ENCODE results near the gene C17orf114.

The C17orf114 gene

DNA sequence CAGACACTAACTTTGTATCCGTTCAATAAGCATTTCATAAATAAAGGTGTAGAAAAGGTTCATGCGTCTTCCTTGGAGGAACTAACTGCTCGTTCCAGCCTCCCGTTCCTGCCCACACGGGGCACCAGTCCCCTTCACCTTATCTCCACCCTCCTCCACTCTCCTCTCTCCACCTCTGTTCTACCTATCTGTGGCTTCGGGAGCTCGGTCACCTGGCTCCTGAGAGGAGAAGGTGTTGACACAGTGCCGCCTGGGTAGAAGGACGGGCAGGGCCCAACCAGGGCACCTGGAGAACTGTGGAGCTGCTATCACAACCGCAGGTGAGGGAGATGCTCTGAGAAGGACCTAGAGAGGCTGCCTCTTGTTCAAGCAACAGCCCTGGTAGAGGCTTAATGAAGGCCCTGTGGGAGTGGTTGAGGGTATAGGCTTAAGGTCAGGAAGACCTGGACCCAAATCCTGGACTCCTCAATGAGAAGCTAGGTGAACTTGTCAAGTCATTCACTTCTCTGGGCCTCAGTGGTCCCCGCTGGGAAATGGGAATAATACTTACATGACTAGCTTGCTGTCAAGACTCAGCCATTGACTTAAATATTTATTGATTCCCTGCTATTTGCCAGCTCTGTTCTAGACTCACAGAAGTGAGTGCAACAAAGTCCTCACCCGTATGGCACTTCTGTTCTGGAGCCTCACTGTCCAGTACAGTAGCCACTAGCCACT lies 21.4 kb upstream of the C17orf114 start:
- no peak for DNase-seq (ENCODE audit: low read depth in 1 of 2, low spot score in 1 of 2)

DNA sequence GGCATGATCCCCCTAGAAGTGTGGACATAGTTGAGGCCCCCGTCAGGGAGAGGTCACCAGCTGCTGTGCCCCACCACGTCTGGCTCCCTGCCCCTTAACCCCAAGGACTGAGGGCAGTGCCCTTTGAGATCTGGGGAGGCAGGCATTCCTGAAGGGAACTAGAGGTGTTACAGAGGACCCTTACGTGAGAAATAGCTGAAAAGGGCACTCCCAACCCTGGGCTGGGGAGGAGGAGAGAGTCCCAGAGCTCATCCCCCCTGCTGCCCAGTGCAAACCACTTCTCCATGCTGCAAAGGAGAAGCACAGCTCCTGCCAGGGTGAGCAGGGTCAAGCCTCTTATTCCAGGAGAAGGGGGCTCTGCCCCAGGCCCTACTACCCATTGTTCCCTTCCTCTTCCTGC lies 20.7 kb upstream of the C17orf114 start:
- DNase-seq (ENCODE audit: low read depth in 1 of 2, low spot score in 1 of 2), result no peak

DNA sequence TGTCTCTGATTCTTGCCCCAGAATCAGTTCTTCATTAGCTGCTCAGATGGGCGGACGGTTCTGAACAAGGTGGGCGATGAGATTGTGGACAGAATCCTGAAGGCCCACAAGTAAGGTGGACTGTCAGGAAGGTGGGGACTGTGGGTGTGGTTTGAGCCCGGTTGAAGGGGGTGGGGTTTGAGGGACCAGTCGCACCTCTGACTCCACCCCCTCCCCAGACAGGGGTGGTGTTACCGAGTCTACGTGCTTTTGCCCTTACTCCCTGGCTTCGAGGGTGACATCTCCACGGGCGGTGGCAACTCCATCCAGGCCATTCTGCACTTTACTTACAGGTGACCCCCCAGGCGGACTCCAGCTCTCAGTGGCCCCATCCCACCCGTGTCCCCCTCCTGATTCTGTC lies 16.1 kb upstream of the C17orf114 start:
- no peak for DNase-seq (ENCODE audit: low read depth in 1 of 2, low spot score in 1 of 2)

DNA sequence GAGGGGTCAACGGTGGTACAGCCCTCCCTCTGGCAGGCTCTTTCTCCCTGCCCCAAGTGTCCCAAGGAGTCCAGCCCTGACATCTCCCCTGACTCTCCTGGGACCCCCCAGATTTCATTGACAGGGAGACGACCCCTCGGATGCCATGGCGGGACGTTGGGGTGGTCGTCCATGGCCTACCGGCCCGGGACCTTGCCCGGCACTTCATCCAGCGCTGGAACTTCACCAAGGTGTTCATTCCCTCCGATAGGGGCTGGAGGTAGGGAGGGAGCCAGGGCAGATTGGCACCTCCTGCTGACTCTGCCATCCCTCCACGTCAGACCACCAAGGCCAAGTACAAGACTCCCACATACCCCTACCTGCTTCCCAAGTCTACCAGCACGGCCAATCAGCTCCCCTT lies 14.7 kb upstream of the C17orf114 start:
- DNase-seq (ENCODE audit: low read depth in 1 of 2, low spot score in 1 of 2), result no peak

DNA sequence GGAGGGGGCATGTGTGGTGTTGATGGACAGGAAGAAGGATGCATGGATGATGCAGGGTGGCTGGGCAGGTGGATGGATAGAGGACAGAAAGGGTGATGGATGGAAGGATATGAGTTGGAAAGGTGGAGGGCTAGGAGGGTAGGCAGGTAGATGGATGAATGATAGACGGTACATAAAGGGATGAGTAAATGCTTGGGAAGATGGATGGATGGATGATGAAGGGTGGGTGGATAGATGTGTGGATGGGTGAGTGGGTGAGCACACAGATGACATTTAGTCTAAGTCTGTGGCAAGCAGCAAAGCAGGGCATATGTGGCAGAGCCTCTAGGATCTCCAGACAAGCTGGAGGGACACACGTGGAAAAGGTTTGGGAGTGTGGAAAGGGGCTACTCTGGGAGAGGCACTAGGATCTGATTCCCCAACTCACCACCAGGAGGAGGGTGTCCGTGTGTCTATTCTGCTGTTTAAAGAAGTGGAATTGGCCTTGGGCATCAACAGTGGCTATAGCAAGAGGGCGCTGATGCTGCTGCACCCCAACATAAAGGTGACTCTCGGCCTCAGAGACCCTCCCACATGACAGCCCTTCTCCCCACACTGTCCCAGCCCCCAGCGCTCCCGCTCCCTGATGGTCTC lies 13.0 kb upstream of the C17orf114 start:
- DNase-seq (ENCODE audit: low read depth in 1 of 2, low spot score in 1 of 2), result no peak

DNA sequence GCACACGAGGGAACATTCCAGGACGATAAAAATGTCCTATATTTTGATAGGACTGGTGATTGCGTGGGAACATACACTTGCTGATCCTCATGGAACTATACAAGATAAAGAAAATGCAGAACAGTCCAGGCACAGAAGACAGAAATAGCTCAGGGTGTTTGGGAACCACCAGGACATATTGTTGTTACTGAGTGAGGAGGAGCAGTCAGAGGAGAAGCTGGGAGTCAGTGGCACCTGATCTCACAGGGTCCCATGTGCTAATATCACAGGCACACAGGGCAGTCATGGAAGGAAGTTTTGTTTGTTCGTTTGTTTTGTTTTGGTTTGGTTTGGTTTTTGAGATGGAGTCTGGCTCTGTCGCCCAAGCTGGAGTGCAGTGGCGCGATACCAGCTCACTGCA lies 10.6 kb upstream of the C17orf114 start:
- no peak for DNase-seq (ENCODE audit: low read depth in 1 of 2, low spot score in 1 of 2)

DNA sequence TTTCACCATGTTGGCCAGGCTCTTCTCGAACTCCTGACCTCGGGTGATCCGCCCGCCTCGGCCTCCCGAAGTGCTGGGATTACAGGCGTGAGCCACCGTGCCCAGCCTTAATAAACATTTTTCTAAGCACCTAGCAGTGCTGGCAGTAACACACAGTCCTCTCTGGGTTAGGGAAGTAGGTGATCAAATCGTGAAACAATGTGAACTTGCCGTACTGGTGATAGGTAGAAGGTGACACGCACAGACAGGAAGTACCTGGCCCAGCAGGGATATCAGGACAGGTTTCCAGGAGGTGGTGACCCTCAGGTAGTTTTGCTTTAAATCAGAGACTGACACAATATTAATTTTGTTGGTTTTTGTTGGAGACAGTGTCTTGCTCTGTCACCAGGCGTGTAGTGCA lies 9.3 kb upstream of the C17orf114 start:
- DNase-seq (ENCODE audit: low read depth in 1 of 2, low spot score in 1 of 2), result no peak

DNA sequence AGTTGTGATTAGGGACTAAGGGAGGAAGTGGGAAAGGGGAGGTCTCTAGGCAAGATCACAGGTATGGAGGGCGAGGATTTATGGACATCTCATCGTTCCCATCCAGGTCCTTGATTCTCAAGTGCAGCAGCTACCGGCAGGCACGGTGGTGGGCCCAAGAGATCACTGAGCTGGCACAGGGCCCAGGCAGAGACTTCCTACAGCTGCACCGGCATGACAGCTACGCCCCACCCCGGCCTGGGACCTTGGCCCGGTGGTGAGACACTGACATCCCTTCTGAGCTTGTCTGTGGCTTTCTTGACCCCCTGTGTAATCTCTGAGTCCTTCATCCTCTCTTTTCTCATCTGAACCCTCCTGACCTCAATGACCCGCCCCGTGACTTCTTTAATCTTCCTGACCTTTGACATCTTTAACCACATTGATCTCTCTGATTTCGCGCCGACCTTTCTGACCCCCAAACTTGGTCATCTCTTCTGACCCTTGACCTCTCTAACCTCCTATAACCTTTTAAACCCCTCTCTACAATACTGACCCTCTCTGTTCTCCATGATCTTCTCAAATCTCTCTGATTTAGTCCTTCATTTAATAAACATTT lies 8.7 kb upstream of the C17orf114 start:
- DNase-seq (ENCODE audit: low read depth in 1 of 2, low spot score in 1 of 2), result no peak

DNA sequence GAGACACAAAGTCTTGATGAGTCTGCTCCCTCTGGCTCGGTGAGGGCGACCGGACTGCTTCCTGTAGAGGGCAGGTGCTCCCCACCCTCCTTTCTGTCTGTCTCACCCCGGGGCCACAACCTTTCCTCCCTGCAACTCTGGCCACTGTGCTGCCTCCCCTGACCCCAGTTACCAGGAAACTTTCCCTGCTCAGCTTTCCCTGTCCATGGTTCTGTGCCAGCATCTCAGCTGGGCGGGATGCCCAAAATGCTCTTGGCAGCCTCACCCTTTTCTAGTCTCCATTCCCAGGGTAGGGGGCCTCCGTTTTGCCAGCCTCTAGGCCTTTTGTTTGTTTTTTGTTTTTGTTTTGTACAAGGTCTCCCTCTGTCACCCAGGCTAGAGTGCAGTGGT lies 6.2 kb upstream of the C17orf114 start:
- no peak for DNase-seq (ENCODE audit: low read depth in 1 of 2, low spot score in 1 of 2)

DNA sequence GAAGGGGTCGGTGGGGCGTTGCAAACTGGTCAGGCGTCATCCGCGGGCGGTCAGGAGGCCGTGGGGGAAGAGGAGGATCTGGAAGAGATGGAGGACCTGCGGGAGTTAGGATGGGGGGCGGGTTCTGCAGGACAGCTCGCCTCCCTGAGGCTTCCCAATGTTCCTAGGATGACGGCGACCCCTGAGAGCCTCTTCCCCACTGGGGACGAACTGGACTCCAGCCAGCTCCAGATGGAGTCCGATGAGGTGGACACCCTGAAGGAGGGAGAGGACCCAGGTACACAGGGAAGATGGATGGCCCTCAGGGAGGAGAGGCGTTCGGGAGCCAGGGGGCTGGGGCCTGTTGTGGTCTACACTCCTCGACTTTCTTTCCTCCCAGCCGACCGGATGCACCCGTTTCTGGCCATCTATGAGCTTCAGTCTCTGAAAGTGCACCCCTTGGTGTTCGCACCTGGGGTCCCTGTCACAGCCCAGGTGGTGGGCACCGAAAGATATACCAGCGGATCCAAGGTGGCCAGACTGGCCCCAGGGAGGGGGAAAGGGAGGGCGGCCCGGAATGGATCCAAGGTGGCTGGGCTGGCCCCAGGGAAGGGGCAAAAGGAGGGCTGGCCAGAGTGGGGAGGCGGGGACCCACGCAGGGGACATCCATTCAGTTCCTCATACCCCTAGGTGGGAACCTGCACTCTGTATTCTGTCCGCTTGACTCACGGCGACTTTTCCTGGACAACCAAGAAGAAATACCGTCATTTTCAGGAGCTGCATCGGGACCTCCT lies 5.7 kb upstream of the C17orf114 start:
- DNase-seq (ENCODE audit: low read depth in 1 of 2, low spot score in 1 of 2), result no peak

DNA sequence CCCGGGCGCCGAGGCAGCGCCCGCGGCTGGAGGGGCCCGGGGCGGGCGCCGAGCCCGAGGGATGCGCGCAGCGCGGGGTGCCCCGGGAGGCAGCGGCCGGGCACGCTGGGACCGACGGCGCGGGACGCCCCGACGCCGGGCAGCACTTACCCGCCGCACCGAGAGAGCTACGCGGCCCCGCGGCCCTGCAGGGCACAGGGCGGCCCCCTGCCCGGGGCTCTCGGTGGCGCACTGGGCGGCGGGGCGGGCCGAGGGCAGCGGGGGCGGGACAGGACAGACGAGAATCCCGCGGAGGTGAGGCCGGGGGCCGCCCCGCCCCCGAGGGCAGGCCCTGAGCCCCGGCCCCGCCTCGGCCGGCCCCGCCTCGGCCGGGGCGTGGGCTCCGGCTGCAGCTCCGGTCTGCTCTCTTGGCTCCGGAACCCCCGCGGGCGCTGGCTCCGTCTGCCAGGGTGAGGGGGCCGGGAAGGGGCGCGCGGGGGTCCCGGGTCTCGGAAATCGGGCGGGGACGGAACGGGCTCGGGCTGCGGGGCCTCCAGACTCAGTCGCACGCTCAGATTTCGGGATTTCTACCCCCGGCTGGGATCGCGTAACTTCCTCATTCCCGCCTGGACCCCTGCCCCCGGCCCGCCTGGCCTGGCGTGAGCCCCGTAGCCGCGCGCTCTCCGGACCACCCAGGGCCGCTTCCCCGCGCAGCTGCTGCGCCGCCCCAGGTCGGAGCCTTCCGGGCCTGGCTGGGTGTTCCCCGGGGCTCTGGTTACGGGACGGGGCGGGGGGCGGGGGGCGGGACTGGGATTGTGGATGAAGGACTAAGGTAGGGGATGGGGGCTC lies 4.9 kb upstream of the C17orf114 start, which contains the start of gene PLD2:
Gene PLD2, plus strand, starts transcription at position 376 of the 828 bp plus-strand sequence. CDS start 621 bp downstream, outside the sequence.
- DNase-seq (ENCODE audit: low read depth in 1 of 2, low spot score in 1 of 2), result peak; percentile 55 to 79

DNA sequence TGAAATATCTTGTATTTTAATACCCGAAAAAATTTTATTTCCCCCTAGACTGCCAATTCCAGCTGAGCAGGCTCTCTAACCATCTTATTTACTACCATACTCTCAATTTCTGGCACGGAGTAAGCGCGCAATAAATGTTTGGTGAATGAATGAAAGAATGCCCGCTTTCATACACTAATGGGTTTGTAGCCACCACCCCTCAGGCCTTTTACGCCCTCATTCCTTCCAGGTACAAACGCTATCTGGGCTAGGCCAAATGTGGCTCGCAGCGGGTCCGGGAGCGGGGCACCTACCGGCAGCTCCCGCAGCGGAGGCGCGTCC lies 4.3 kb upstream of the C17orf114 start:
- DNase-seq (ENCODE audit: low read depth in 1 of 2, low spot score in 1 of 2), result no peak

DNA sequence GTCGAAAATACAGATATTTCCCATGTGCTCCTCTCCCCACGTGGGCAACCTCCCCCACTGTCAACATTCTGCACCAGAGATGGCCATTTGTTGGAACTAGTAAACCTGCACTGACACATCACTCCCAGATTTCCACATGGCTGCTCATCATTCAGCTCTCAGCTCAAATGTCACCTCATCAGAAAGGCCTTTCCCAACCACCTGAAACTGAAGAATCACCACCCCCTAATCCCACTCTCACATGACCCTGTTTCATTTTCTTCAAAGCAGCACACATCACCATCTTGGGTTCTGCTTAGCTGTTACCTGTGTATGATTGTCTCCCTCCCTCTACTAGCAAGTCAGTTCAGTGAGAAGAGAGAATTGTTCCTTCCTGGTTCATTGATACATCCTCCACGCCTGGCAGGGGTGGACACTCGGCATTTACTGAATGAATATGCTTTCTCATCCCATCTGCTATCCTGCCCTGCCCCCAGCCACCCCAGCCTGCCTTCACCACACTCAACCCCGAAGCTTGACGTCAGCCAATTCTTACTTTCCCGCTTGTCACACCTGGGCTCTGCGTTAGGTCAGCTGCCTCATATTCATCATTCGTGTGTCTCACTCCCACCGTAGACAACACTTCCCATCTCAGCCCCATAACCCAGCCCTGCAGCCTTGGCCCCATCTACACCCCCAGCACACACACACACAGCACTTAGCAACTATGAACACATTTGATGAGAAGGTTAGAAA lies 1.5 kb downstream of the C17orf114 start:
- no peak for DNase-seq (ENCODE audit: low read depth in 1 of 2, low spot score in 1 of 2)

DNA sequence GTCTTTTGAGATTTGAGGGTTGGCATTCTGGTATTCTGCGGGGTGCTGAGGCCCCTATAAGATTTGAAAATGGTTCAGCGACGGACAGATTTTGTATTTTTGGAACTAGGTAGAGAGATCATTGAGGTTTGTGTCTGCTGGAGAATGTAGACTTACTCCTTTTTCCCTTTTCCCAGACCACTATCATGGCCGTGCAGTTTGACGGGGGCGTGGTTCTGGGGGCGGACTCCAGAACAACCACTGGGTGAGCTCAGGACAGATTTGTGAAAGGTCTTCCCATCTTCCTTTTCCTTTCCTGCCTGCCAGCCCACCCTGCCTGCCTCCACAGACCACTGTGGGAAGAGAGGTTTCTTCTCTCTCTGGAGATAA lies 5.6 kb downstream of the C17orf114 start:
- DNase-seq (ENCODE audit: low read depth in 1 of 2, low spot score in 1 of 2), result no peak

DNA sequence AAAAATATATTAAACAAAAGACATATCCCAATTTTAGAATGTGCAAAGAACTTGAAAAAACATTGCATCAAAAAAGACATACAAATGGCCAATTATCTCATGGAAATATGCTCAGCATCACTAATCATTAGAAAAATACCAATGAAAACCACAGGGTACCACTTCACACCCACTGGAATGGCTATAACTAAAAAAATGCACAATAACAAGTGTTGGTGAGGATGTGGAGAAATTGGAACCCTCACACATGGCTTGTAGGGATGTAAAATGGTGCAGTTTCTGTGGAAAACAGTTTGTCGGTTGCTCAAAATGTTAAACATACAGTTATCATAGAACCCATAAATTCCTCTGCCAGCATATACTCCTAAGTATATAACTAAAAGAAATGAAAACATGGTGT lies 7.0 kb downstream of the C17orf114 start:
- DNase-seq (ENCODE audit: low read depth in 1 of 2, low spot score in 1 of 2), result no peak

DNA sequence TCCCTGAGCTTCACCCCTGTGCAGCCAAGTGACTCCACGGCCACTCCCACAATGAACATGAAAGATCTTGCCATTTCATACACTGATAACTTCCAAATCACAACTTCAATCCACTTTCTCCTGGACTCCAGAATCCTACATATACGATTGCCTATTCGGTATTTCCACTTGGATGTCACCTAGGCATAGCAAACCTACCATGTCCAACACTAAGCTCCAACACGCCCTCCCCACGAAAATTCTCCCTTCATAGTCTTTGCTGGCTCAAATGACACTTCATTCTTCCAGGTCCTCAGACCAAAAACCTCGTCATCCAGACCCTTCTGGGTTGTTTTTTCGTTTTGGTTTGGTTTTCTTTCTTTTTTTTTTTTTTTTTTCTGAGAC lies 11.4 kb downstream of the C17orf114 start:
- no peak for DNase-seq (ENCODE audit: low read depth in 1 of 2, low spot score in 1 of 2)

DNA sequence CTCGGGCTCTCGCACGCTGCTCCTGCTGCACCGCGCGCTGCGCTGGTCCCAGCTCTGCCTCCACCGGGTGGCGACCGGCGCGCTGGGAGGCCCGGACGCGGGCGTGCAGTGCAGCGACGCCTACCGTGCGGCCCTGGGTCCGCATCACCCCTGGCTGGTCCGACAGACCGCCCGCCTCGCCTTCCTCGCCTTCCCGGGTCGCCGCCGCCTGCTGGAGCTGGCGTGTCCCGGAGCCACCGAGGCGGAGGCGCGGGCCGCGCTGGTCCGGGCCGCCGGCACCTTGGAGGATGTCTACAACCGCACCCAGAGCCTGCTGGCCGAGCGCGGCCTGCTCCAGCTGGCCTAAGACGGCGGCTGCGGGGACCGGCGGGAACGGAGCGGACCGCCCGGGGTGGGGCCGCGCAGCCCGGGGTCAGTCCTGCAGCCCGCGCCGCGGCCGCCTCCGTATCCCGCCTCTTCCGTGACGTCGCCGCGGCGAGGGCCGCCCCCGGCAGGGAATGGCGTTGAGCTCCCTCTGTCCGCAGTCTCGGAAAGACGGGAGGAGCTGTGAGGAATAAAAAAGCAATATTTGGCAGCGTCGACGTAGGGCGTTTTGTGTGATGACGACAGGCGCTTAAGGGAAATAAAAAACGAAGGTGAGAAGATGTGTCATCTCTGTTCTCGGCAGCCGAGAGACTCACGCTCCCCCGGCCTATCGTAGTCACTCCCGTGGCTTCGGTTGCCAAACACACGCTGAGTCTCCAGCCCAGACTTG lies 12.0 kb downstream of the C17orf114 start:
- DNase-seq (ENCODE audit: low read depth in 1 of 2, low spot score in 1 of 2), result peak; percentile 59 to 72

DNA sequence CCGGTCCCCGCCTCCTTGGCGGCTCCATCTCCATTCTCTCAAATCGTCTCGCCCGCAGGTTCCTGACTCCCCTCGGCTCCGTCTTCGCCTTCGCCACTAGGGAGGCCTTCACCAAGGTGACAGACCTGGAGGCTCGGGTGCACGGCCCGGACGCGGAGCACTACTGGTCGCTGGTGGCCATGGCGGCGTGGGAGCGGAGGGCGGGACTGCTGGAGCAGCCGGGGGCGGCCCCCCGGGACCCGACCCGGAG lies 12.5 kb downstream of the C17orf114 start:
- no peak for DNase-seq (ENCODE audit: low read depth in 1 of 2, low spot score in 1 of 2)

DNA sequence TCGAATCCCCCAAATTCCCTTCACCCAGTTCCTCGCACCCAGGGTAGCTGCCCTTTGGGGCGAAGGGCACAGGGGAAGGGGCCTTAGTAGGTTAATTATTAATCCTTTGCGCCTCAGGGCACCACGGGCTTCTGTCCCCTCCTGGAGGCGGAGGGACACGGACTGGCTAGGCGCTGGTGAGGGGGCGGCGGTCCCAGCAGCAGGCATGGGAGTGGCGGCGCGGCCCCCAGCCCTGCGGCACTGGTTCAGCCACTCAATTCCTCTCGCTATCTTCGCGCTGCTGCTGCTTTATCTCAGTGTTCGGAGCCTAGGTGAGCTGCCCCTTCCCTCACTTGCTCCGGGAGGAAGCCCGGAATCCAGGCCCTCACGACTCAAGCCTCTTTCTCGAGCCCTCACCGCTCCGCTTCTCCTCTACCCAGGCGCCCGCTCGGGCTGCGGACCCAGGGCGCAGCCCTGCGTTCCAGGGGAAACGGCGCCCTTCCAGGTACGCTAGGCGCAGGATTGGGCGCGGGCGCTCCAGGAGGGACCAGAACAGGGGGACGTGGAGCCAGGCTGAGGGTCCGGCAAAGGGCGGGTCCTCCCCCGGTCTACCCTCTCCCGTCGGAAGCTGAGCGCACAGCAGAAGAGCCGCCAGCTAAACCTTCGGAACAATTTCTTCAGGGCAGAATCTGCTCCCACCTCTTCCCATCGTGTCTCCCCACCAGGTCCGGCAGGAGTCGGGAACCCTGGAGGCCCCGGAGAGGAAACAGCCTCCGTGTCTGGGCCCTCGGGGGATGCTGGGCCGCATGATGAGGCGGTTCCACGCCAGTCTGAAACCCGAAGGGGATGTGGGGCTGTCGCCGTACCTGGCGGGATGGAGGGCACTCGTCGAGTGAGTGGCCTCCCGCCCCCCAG lies 13.1 kb downstream of the C17orf114 start, which contains the start of gene GLTPD2:
Gene GLTPD2, plus strand, starts transcription at position 158 of the 894 bp plus-strand sequence. Its CDS starts 48 bp downstream, at position 206.
- DNase-seq (ENCODE audit: low read depth in 1 of 2, low spot score in 1 of 2), result no peak
